ENCODE data around the gene MAPK12. TPM values are rescaled to one million over a fixed set of nuclear protein-coding genes. Genes with fewer than 3 reads are reported as not detected.

The MAPK12 gene
- total RNA-seq, 2 donors from 2014 or later = 2.0 to 2.6 TPM

- no peaks in the 10 kb centered on the region for H3K36me3 ChIP-seq
- no peaks in the 10 kb centered on the region for H3K27me3 ChIP-seq
- peak overlapping the region; percentile 85 for H3K27ac ChIP-seq
- peak overlapping the region; percentile 91 for H3K4me3 ChIP-seq
- H3K9ac ChIP-seq (ENCODE audit: low read depth in 2 of 2, low read length in 2 of 2) = peak overlapping the region; percentile 83 to 89
- H3K9me3 ChIP-seq = no peaks in the 10 kb centered on the region
- DNase-seq = no peak
- intact Hi-C loops (cut with DNase I) = no loop called here
- no peak for TF ChIP-seq CTCF (IDR thresholded peaks at IDR 0.05)
- peaks cover 43% of the 10 kb centered on the region for H3K4me1 ChIP-seq
Measured at GRCh38 chr22:50245214-50246072, 16.0 kb downstream of the MAPK12 start.

- H3K9ac ChIP-seq (ENCODE audit: low read depth in 2 of 2, low read length in 2 of 2) = peak within 1 kb of the TSS; percentile 83 to 89
- H3K4me1 ChIP-seq = peaks cover 35% of the 10 kb centered on the region
- intact Hi-C loops (cut with DNase I) = no loop called here
- TF ChIP-seq CTCF (IDR thresholded peaks at IDR 0.05) = no peak
- no peaks in the 10 kb centered on the region for H3K9me3 ChIP-seq
- H3K4me3 ChIP-seq = peak within 1 kb of the TSS; percentile 91
- peak; percentile 96 for DNase-seq
- peak within 1 kb of the TSS; percentile 85 for H3K27ac ChIP-seq
- H3K27me3 ChIP-seq = no peaks in the 10 kb centered on the region
- H3K36me3 ChIP-seq = no peaks in the 10 kb centered on the region
Measured at GRCh38 chr22:50244420-50245213, 16.9 kb downstream of the MAPK12 start, which contains the start of gene TUBGCP6. TSS of gene TUBGCP6 (minus strand) at chr22:50245023. CDS start at chr22:50244459, 564 bp downstream.

DNA sequence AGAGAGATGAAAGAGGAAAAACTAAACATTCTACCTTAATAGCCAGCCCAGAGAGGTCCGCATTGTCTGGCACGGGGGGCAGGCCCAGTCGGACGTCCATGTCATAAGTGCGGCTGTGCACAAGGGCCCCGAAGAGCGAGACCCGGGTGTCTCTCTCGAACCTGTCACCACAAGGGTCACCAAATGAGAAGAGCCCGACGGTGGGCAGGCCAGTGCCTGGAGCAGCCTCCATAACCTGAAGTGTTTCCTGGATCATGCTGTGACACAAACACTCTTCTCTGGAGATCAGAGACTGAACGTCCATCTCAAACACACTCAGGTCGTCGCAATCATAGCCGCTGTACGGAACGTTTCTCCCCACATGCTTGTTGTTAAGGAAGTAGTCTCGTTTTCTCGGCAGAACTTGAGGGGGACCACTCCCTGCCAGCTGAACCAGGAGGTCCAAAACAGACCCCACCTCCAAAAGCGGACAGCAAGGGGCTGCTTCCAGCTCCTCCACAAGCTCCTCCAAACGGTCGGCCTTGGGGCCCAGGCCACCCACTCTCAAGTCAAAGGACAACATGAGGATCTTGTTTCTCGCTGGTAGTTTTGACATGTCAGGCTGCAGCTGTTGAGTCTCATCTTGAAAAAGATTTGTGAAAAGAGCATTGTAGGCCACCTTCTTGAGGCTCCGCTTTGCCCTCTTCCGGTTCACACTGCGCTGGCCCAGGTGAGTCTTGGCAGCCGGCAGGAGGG, 17.6 kb downstream of the MAPK12 start:
- H3K4me1 ChIP-seq = peaks cover 34% of the 10 kb centered on the region
- intact Hi-C loops (cut with DNase I) = no loop called here
- peak overlapping the region; percentile 79 to 89 for H3K9ac ChIP-seq (ENCODE audit: low read depth in 2 of 2, low read length in 2 of 2)
- DNase-seq = no peak
- peak overlapping the region; percentile 85 for H3K27ac ChIP-seq
- no peak for TF ChIP-seq CTCF (IDR thresholded peaks at IDR 0.05)
- H3K4me3 ChIP-seq = peak overlapping the region; percentile 91
- no peaks in the 10 kb centered on the region for H3K36me3 ChIP-seq
- no peaks in the 10 kb centered on the region for H3K9me3 ChIP-seq
- H3K27me3 ChIP-seq = no peaks in the 10 kb centered on the region

GRCh38 chr22:50242406-50242949, 19.0 kb downstream of the MAPK12 start:
- no peak for DNase-seq
- no peak overlapping the region for H3K27ac ChIP-seq
- H3K9me3 ChIP-seq = no peaks in the 10 kb centered on the region
- H3K4me3 ChIP-seq = peak overlapping the region; percentile 91
- no peak for TF ChIP-seq CTCF (IDR thresholded peaks at IDR 0.05)
- H3K36me3 ChIP-seq = no peaks in the 10 kb centered on the region
- peak overlapping the region in 1 of 2 donors; percentile 9 for H3K9ac ChIP-seq (ENCODE audit: low read depth in 2 of 2, low read length in 2 of 2)
- H3K27me3 ChIP-seq = no peaks in the 10 kb centered on the region
- peaks cover 27% of the 10 kb centered on the region for H3K4me1 ChIP-seq
- intact Hi-C loops (cut with DNase I) = no loop called here

DNA sequence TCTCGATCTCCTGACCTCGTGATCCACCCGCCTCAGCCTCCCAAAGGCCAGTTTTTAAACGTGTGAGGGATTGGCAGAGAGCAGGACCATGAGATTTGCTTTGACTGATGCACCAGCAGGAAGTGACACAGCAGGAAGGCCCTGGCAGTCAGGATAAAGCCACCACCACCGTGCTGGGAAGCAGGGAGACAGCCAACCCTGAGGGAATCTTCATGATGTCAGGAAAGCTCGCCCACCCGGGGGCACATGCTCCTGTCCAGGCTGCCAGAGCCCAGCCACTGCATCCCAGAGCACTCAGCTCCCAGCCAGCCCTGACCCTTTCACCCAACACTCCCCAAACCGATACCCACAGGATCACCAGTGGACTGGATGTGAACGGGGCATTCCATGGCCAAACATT, 22.7 kb downstream of the MAPK12 start:
- Histone ChIP-seq H3K36me3 (no peaks in the 10 kb centered on the region), H3K4me3 (no peak overlapping the region), H3K27ac (no peak overlapping the region), H3K9ac (ENCODE audit: low read depth in 2 of 2, low read length in 2 of 2) (no peak overlapping the region), H3K9me3 (no peaks in the 10 kb centered on the region), H3K4me1 (peaks cover 17% of the 10 kb centered on the region), H3K27me3 (no peaks in the 10 kb centered on the region)
- DNase-seq = no peak
- no peak for TF ChIP-seq CTCF (IDR thresholded peaks at IDR 0.05)
- intact Hi-C loops (cut with DNase I) = no loop called here

All from colonic mucosa (tissue), 4 donors.